Esophagus muscularis mucosa (tissue), 4 donors: ENCODE results near the gene CACNA2D3. TPM values are rescaled to one million over a fixed set of nuclear protein-coding genes. Genes with fewer than 3 reads are reported as not detected.

Experiments
- DNase-seq: peaks from one replicate; pipeline ENCODE4 v3.0.0-alpha.2; 2017; ENCODE audit errors: extremely low spot score
- H3K27ac ChIP-seq, 4 donors: fragments of 200-600 bp; sonication (generic); replicated peaks in 1 of 4; 1 replicate in 3 of 4; 2 replicates in 1 of 4; pipeline ENCODE4 v1.5.1; 2016 to 2019; ENCODE audit warnings: mild to moderate bottlenecking in 1 of 4
- H3K27me3 ChIP-seq, 4 donors: fragments of 200-600 bp; sonication (generic); one replicate each; pipeline versions ENCODE4 v1.5.1 to v1.6.0; 2016 to 2019
- H3K36me3 ChIP-seq, 4 donors: fragments of 200-600 bp; sonication (generic); one replicate each; pipeline ENCODE4 v1.5.1; 2016 to 2019
- H3K4me1 ChIP-seq, 4 donors: fragments of 200-600 bp; sonication (generic); one replicate each; pipeline ENCODE4 v1.5.1; 2016 to 2019
- H3K4me3 ChIP-seq, 4 donors: fragments of 200-600 bp; sonication (generic); 1 replicate in 2 of 4; 2 replicates in 2 of 4; pipeline ENCODE4 v1.5.1; 2016 to 2019; ENCODE audit warnings: mild to moderate bottlenecking in 4 of 4, moderate library complexity in 1 of 4
- H3K9me3 ChIP-seq, 4 donors: fragments of 200-600 bp; sonication (generic); 1 replicate in 3 of 4; 2 replicates in 1 of 4; pipeline ENCODE4 v1.5.1; 2016 to 2019
- EP300 ChIP-seq: sonication (generic); formaldehyde crosslinking; IDR thresholded peaks from one replicate; pipeline ENCODE4 v1.6.1; 2017; ENCODE audit warnings: antibody characterized with exemption
- POLR2A ChIP-seq: fragments of 450-650 bp; IDR thresholded peaks from one replicate; pipeline ENCODE4 v1.6.1; 2017; ENCODE audit warnings: antibody characterized with exemption, moderate library complexity, mild to moderate bottlenecking, low read depth
- POLR2AphosphoS5 ChIP-seq, 2 donors: sonication (generic); formaldehyde crosslinking; IDR thresholded peaks; one replicate each; pipeline ENCODE4 v1.6.1; 2017; ENCODE audit warnings: antibody characterized with exemption in 2 of 2
- WGBS: methylation state at CpG from one replicate; pipeline ENCODE4 v1.1.5; 2018; 5-methylcytosine and 5-hydroxymethylcytosine counted together
- intact Hi-C: fragments of 100-400 bp; cut with DNase I; formaldehyde crosslinking; loops from one replicate; pipeline ENCODE4 v1.15.1; 2023
- total RNA-seq, 4 donors: library from RNA; depleted of rRNA; stranded (reverse); fragments of >200 nt; gene quantifications; one replicate each; pipeline versions ENCODE4 v1.1.0 to v1.2.1, GENCODE V29; 2016
- TF ChIP-seq, protein P1 (sequence below), 3 experiments: fragments of 200-600 bp in 2 of 3; fragments of 450-650 bp in 1 of 3; sonication (generic) in 2 of 3; IDR thresholded peaks; one replicate each; pipeline ENCODE4 v1.5.1; 2017 to 2019; ENCODE audit warnings: antibody characterized with exemption in 3 of 3, mild to moderate bottlenecking in 2 of 3, moderate library complexity in 1 of 3

CACNA2D3 gene
- total RNA-seq, 4 donors from 2014 or later, result 2.5 to 6.3 (median 3.9) TPM

GRCh38 chr3:54132685-54133084 is 10.3 kb downstream of the CACNA2D3 start:
- Histone ChIP-seq H3K36me3 (no peaks in the 10 kb centered on the region), H3K9me3 (no peaks in the 10 kb centered on the region), H3K27ac (no peak overlapping the region), H3K27me3 (no peaks in the 10 kb centered on the region), H3K4me3 (no peak overlapping the region), H3K4me1 (no peaks in the 10 kb centered on the region)
- intact Hi-C loops, result loop anchor here (10.0 kb wide), 1 partner anchor 242 kb away; no protein-coding TSS in a partner anchor
- no peak for DNase-seq
- TF ChIP-seq POLR2A (no peak), POLR2AphosphoS5 (IDR thresholded peaks at IDR 0.05) (no peak), EP300 (no peak)
- TF ChIP-seq, protein P1, sequence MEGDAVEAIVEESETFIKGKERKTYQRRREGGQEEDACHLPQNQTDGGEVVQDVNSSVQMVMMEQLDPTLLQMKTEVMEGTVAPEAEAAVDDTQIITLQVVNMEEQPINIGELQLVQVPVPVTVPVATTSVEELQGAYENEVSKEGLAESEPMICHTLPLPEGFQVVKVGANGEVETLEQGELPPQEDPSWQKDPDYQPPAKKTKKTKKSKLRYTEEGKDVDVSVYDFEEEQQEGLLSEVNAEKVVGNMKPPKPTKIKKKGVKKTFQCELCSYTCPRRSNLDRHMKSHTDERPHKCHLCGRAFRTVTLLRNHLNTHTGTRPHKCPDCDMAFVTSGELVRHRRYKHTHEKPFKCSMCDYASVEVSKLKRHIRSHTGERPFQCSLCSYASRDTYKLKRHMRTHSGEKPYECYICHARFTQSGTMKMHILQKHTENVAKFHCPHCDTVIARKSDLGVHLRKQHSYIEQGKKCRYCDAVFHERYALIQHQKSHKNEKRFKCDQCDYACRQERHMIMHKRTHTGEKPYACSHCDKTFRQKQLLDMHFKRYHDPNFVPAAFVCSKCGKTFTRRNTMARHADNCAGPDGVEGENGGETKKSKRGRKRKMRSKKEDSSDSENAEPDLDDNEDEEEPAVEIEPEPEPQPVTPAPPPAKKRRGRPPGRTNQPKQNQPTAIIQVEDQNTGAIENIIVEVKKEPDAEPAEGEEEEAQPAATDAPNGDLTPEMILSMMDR (IDR thresholded peaks at IDR 0.05), result no peak
- 91% methylated on average over 3 of the region's 3 CpGs for WGBS

GRCh38 chr3:54133196-54133595 is 10.8 kb downstream of the CACNA2D3 start:
- no peaks in the 10 kb centered on the region for H3K9me3 ChIP-seq

DNA sequence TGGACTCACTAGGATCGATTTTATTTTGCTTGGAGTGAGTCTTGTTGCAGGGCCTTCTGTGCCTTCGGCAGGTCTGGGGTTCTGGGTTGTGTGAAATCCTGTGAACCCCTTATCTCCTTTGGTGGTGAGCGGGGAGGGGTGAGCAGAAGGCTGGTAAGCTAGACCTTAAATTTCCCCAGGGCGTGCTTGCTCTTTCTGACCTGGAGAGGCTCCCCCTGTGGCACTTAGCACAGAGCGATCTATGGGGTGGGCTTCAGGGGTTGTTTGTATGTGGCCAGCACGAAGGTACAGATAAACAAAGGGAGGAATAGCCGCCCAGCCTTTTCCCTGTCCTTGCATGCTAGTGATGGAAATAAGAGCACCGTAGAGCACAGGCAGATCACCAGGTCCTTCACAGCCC is 11.8 kb downstream of the CACNA2D3 start:
- no peak overlapping the region for H3K4me3 ChIP-seq
- intact Hi-C loops, result loop anchor here (10.0 kb wide), 1 partner anchor 241 kb away; no protein-coding TSS in a partner anchor
- no peaks in the 10 kb centered on the region for H3K36me3 ChIP-seq
- no peaks in the 10 kb centered on the region for H3K9me3 ChIP-seq
- 83% methylated on average over 8 of the region's 8 CpGs for WGBS
- H3K27me3 ChIP-seq, result no peaks in the 10 kb centered on the region
- H3K4me1 ChIP-seq, result no peaks in the 10 kb centered on the region
- TF ChIP-seq, protein P1 (IDR thresholded peaks at IDR 0.05), result no peak
- TF ChIP-seq EP300 (no peak), POLR2AphosphoS5 (IDR thresholded peaks at IDR 0.05) (no peak), POLR2A (no peak)
- DNase-seq, result no peak
- no peak overlapping the region for H3K27ac ChIP-seq

More at GRCh38 chr3:54133196-54133595, 10.8 kb downstream of the CACNA2D3 start:
- WGBS, result 75% methylated on average over 5 of the region's 5 CpGs
- intact Hi-C loops, result loop anchor here (10.0 kb wide), 1 partner anchor 242 kb away; no protein-coding TSS in a partner anchor
- Histone ChIP-seq H3K27ac (no peak overlapping the region), H3K4me1 (no peaks in the 10 kb centered on the region), H3K36me3 (no peaks in the 10 kb centered on the region), H3K4me3 (no peak overlapping the region), H3K27me3 (no peaks in the 10 kb centered on the region)
- DNase-seq, result no peak
- TF ChIP-seq POLR2AphosphoS5 (IDR thresholded peaks at IDR 0.05) (no peak), POLR2A (no peak)
- TF ChIP-seq, protein P1 (IDR thresholded peaks at IDR 0.05), result no peak

GRCh38 chr3:54134713-54135112 is 12.4 kb downstream of the CACNA2D3 start:
- H3K9me3 ChIP-seq, result no peaks in the 10 kb centered on the region
- intact Hi-C loops, result loop anchor here (10.0 kb wide), 1 partner anchor 240 kb away; no protein-coding TSS in a partner anchor
- TF ChIP-seq, protein P1 (IDR thresholded peaks at IDR 0.05), result no peak
- TF ChIP-seq EP300, result no peak
- TF ChIP-seq POLR2AphosphoS5 (IDR thresholded peaks at IDR 0.05), result no peak
- TF ChIP-seq POLR2A, result no peak
- no peaks in the 10 kb centered on the region for H3K27me3 ChIP-seq
- 88% methylated on average over 11 of the region's 12 CpGs for WGBS
- no peak overlapping the region for H3K4me3 ChIP-seq
- no peak for DNase-seq
- no peaks in the 10 kb centered on the region for H3K4me1 ChIP-seq
- no peak overlapping the region for H3K27ac ChIP-seq
- H3K36me3 ChIP-seq, result no peaks in the 10 kb centered on the region

DNA sequence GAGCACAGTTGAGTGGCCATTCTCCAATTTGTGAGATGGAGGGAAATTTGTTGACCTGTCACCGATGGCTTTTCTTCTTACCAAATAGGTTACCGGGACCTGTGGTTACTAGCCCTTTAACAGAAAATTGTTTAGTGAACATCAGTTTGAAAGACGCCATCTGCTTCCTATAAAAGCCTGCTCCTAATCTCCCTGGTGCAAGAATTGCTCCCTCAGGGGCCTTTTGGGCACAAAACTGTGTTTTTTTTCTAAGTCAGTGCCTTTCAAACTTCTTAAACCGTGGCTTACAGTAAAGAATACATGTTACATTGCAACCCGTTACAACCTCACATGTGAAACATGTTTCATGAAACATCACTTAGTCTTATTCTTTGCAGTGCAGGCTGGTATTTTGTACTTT is 15.0 kb downstream of the CACNA2D3 start:
- Histone ChIP-seq H3K27ac (no peak overlapping the region), H3K27me3 (no peaks in the 10 kb centered on the region), H3K36me3 (no peaks in the 10 kb centered on the region), H3K9me3 (no peaks in the 10 kb centered on the region), H3K4me3 (no peak overlapping the region), H3K4me1 (peaks cover 0 to 5% (median 2%) of the 10 kb centered on the region in 4 donors)
- DNase-seq, result no peak
- intact Hi-C loops, result loop anchor here (10.0 kb wide), 1 partner anchor 237 kb away; no protein-coding TSS in a partner anchor
- 60% methylated on average over 5 of the region's 5 CpGs for WGBS
- TF ChIP-seq POLR2A (no peak), POLR2AphosphoS5 (IDR thresholded peaks at IDR 0.05) (no peak), EP300 (no peak)
- TF ChIP-seq, protein P1 (IDR thresholded peaks at IDR 0.05), result no peak
